Stimulated activated CD4-positive, alpha-beta T cell treated with anti-CD3 and anti-CD28 coated beads, Interleukin-4, amount 100 ng/mL, for 48 hours (primary cell): ENCODE results near the gene PPM1E.
"Not testable (repeated sequence)": the region's sequence is repeated elsewhere in the genome, so short reads cannot be mapped to it uniquely, and the experiment has no call there.

ENCODE experiments used
- DNase-seq, 2 donors: peaks; one replicate each; pipeline ENCODE4 v3.0.0-alpha.2; 2020; ENCODE audit warnings: low read depth in 2 of 2

The PPM1E gene

GRCh38 chr17:58840820-58841612 is 85.4 kb downstream of the PPM1E start:
- no peak for DNase-seq

GRCh38 chr17:58846413-58846812 is 90.8 kb downstream of the PPM1E start:
- DNase-seq = not testable (repeated sequence)

- not testable (repeated sequence) for DNase-seq
Measured at GRCh38 chr17:58850106-58850505, 94.5 kb downstream of the PPM1E start.

GRCh38 chr17:58865301-58865700 is 109.6 kb downstream of the PPM1E start:
- DNase-seq = no peak

GRCh38 chr17:58870747-58871146 is 115.1 kb downstream of the PPM1E start:
- no peak for DNase-seq

- no peak for DNase-seq
Measured at GRCh38 chr17:58873926-58874325, 118.3 kb downstream of the PPM1E start.

GRCh38 chr17:58875261-58875660 is 119.6 kb downstream of the PPM1E start:
- DNase-seq = no peak

GRCh38 chr17:58884161-58884560 is 128.5 kb downstream of the PPM1E start:
- no peak for DNase-seq

- DNase-seq = no peak
Measured at GRCh38 chr17:58886514-58886913, 130.9 kb downstream of the PPM1E start.

- no peak for DNase-seq
Measured at GRCh38 chr17:58889928-58890327, 134.3 kb downstream of the PPM1E start.

GRCh38 chr17:58899191-58899590 is 143.5 kb downstream of the PPM1E start:
- DNase-seq = no peak

GRCh38 chr17:58902322-58902721 is 146.7 kb downstream of the PPM1E start:
- DNase-seq = no peak

GRCh38 chr17:58911741-58912343 is 156.2 kb downstream of the PPM1E start:
- no peak for DNase-seq

- DNase-seq = no peak
Measured at GRCh38 chr17:58913552-58913951, 157.9 kb downstream of the PPM1E start.

- no peak for DNase-seq
Measured at GRCh38 chr17:58913971-58914769, 158.5 kb downstream of the PPM1E start.

GRCh38 chr17:58917228-58917627 is 161.6 kb downstream of the PPM1E start:
- DNase-seq = no peak

- DNase-seq = no peak
Measured at GRCh38 chr17:58918072-58918471, 162.4 kb downstream of the PPM1E start.

GRCh38 chr17:58918884-58919283 is 163.2 kb downstream of the PPM1E start:
- DNase-seq = no peak

GRCh38 chr17:58920773-58921172 is 165.1 kb downstream of the PPM1E start:
- no peak for DNase-seq

- DNase-seq = no peak
Measured at GRCh38 chr17:58932956-58933355, 177.3 kb downstream of the PPM1E start.

- no peak for DNase-seq
Measured at GRCh38 chr17:58936295-58936694, 180.6 kb downstream of the PPM1E start.

GRCh38 chr17:58944166-58944565 is 188.5 kb downstream of the PPM1E start:
- DNase-seq = no peak

GRCh38 chr17:58947411-58947810 is 191.8 kb downstream of the PPM1E start:
- DNase-seq = no peak
